GM21381 (cell line): Measurements from ENCODE around the gene IGF1R.

Experiments
- ATAC-seq: cut with Tn5 transposase; IDR thresholded peaks from one replicate; pipeline ENCODE4 v1.9.1; 2021; ENCODE audit warnings: mild to moderate bottlenecking, moderate library complexity; ENCODE audit not compliant: unreplicated experiment

The IGF1R gene

DNA sequence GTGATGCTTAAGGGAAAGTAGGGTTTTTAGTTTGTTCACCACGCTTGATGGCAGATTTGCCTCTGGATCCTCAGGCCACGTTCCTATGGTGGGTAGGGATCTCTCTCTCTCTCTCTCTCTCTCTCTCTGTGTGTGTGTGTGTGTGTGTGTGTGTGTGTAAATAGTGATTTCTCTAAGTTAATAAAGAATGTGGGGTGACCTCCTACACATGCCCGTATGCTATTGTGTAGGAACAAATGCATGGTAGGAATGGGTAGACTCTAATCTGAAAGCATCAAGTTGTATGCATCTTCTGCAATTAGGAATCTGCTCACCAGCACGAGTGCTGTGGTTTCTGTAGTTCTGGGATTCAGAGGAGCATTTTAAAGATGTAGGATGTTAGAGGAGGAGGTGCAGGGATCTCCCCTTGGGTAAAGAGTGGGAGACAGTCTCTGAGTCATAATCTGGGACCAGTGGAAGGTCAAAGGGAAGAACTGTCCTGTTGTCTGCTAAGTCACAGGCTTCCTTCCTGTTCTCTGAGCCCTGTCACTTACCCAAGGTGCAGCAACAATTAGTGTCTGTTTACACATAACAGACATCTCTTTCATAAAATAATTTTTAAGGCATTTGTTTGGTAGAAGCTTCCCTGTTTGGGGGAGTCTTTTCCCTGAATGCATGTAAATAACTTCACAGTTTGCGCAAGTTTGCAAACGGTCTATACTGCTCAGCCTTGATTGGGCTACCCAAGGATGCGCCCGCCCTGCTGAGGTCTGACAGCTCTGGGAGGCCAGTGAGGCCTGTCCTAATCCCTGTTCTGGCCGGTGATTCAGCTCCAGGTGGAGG, 139.8 kb downstream of the IGF1R start:
- no peak for ATAC-seq

DNA sequence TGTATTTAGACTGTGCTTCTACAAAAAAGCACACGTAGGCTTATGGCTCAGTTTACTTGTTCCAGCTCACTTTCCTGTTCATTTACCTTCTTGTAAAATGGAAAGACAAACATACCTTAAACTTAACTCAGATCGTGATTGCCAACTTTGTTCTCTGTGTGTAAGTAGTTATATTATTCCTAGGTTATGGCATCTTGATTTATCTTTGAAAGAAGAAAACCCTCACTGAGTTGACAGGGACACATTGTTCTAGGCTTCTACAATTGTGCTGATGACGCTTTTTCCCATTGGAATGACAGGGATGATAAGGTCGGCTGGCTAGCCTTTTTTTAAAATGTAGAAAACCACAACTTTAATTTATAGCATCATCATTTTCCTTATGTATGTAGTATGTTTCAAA, 140.7 kb downstream of the IGF1R start:
- no peak for ATAC-seq

DNA sequence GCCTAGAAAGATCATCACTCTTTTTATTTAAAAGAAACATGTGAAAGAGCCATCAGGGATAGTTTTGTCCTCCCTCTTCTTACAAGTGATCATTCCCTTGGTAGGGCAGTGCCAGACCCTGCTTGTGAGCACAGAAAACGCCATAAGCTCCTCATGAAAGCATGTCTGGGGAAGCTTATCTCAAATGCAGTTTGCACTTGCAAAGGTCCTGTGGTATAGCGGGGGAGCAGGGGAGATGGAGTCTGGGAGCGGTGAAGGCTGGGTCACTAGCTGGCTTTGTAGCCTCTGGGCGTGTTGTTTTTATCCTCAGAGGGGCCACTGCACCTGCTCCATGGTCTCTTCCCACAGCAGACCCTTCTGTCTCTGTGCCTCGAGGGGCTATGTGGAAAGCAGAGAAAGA, 141.9 kb downstream of the IGF1R start:
- no peak for ATAC-seq

DNA sequence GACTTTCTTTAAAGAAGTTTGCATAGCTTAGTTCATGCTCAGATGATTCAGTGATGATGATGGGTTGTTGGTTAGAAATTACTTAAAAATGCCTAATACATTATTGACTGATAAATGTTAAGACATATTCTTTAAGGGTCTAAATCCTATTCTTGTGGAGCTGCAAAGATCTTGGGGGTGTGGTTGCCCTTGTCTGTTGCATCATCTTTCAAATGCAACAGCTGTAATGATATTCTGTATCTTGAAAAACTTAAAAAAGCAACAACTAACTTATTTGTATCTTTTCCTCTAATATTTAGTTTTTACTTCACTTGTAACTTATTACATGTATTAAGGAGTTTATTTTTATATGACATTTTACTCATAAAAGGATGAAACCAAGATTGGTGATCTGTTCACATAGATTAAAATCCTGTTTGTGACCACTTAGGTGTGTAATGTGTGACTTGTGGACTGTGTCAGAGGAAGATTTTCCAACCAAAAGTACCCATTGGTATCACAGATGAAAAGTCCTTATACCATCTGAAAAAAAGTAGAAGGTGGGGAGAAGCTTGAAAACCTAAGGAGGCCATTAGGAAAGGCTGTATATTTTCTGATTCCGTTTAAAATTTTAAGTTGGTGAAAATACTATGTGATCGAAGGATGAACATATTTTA, 142.8 kb downstream of the IGF1R start:
- no peak for ATAC-seq

DNA sequence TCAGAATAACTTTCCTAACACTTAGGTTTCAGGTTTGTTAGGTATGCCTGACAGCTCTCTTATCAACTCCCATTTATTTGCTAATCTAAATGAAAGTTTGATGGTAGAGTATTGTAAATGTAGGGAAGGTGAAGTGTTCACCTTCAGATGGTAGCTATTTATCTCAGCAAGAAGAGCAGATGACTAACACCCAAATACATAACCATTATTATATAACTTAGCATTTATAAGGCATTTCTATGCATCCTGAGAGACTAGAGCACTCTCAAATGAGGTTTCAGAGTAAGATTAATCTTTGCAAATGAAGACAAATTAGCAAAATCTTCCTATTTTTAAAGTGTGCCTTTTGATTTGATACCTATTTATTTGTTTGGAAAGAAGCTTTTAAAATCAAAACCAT, 143.8 kb downstream of the IGF1R start:
- no peak for ATAC-seq

DNA sequence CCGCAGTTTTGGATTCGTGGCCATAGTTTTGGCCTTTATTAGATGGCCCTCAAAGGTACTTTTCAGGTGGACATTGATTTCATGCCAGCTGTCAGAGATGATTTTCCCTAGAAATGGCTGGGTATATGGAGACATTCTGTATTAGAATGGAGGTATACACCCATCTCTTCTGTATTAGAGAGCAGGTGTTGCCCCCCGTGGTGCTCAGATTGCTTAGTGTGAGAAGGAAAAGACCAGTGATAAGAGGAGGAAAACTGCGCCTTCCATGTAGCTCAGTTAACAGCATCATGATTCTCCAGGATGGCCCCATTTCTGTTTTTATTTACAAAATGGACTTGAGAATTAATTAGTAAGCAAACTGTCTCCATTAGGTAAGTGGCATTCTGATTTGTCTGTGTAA, 145.9 kb downstream of the IGF1R start:
- ATAC-seq: no peak

DNA sequence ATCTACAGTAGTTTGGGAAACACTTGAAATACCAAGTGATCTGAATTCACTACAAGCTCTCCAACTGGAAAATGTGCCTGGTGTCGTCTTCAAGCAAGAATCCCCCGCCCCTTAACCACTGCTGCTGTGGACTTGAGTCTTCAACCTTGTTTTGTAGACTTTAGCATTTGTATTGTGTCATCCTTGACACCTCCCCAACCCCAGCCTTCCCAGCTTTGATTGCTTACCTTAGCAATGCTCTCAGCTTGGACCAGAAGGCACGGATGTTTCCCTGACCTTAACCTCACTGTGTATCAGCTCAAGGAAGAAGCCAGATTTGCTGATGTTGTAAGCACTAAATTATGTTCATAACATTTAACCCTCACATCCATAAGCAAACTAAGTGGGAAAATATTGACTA, 146.4 kb downstream of the IGF1R start:
- ATAC-seq: no peak

DNA sequence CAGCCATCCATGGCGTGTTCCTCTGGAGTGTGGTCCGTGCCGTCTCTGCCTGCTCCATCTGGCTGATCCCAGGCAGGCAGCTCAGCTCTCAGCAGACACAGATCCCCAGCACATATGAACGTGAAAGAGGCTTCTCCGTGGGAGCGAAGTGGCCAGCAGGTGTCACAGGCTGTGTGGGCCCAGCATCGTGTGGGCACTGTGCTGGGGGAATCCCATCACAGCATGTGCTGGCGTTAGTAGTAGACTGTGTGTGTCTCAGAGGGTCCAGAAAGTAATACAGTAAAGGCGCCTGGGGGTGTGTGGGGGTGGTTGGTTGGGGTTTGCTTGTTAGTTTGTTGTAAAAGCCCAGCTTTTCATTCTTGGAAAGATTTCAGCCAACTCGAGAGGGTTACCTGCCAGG, 147.6 kb downstream of the IGF1R start:
- no peak for ATAC-seq

DNA sequence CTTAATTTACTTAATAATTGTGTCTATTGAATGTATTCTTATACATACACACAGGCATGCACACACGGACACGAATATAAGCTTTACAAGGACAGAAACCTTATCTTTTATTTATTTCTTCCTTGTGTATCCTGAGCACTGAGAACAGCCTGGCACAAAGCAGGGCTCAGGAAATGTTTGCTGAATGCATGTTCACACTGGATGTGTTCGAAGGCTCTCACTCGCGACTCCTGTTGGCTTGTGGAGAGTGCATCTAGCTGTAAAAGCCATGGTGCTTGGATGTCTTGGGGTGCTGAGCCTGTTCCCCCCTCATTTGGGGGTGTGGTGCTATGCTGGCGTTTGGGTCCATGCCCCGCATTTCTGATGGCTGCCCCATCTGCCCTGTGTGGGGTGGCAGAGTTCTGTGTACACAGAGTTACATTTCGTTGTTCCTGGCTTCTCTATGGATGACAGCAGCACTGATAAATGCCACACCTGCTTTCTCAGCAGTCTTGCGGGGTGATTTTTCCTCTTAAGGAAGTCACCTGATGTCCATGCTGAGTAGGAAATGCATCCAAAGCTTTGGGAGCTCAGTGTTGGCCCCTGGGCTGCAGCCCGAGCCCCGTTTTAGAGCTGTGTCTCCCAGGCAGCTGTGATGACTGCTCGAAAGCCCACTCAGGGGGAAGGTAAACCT, 148.5 kb downstream of the IGF1R start:
- no peak for ATAC-seq

DNA sequence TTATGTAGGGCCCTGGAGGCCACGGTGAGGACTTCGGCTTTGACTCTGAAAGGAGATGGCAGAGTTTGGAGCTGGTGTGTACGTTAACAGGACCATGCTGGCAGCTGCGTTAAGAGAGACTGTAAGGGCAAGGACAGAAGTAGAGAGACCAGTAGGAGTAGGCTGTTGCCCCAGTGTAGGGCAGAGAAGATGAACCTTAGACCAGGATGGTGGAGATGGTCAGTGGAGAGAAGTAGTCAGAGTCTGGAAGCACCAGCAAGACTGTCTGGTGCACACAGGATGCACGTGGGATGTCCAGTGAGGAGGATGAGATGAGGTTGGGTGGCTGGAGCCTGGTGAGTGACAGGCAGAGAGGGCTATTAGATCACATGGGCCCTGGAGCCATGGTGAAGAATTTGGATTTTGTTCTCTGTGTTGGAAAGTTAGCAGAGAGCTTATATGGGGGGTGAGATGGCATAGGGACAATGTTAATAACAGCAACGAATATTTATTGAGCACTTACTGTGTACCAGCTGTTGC, 150.1 kb downstream of the IGF1R start:
- ATAC-seq: no peak

DNA sequence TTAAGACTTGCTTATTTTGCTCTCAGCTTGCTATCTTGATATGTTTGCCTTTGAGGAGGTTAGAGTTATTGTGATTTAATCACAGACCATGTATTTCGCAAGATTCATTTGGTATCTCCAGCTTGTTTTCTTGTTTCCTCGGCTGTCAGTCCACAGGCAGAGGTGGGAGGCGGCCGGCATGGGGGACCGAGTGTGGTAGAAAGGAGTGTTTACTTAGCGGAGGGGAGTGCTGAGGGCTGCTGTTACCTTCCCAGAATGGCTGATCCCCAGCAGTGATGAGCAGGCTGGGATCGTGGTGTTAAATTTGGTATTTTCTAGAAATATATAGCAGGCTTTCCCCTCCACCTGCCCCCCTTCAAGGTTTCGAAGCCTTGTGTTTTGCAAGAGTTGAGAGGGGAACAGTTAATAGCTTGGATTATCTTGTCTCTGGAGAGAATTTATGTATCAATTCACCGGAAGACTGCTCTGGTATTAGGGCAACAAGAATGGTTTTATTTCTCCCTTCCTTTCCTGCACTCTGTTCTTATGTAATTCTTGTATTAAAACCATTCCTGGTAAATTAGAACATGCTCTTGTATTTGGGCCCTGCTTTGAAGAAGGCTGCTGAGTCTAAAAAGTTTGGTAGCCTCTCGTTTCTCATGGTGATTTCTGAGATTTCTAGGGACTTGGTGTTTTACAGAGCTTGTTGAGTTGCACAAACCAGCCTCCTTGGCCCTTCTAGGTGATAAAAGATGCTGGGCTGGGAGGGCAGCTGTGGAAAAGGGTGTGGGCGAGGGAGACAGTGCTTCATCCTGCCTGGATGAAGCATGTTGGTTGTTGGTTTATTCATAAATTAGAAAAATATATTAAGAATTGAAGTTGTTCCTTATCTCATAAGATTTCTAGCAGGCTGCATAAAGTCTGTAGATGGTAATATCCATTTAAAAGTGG, 151.4 kb downstream of the IGF1R start:
- no peak for ATAC-seq

DNA sequence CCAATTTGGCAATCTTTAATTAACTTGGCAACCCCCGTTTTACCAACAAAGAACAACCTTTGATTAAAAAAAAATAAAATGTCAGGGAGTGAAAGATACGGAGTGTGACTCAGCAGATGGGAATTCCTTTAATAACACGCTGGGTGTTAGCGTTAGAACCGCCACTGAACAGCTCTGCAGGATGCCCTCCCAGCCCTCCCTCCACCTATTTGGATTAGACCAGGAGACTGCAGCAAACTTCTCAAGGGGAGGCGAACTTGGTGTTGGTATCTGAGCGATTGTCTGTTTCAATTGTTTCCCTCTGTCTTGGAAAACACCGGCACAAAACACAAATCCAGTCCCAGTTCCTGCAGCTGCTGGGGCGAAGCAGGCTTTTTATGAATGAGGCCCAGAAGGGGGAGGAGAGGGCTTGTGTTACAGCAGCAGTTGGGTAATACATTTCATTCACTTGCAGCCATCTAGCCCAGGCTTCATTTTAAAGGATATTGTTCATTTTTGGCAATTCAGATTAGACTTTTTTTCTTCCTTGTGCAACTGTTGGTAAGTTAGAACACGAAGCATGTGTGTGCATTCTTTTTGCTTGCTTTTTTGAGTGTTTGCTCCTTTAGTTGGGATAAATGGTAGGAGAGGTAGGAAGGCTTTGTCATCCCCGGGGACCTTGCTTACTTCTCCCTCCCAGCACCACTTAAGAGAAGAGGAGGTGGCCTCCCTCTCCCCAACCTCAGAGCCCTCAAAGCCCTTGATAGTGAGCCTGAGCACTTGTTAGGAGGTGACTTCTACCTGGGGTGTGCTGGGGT, 152.3 kb downstream of the IGF1R start:
- ATAC-seq: no peak

DNA sequence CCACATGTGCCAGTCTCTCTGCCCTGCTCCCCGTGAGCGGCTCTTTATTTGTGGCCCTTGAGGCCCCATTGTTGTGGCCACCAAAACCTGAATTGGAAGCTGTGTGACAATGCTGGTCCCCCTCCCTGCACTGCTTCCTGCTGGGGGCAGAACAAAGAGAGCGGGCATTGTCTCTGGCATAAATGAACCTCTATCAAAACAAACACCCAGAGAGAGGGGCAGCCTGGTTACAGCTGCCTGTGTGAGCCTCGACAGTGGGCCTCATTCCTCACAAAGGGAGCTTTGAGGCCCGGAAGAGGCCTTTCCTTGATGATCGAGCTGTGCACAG, 152.9 kb downstream of the IGF1R start:
- no peak for ATAC-seq

DNA sequence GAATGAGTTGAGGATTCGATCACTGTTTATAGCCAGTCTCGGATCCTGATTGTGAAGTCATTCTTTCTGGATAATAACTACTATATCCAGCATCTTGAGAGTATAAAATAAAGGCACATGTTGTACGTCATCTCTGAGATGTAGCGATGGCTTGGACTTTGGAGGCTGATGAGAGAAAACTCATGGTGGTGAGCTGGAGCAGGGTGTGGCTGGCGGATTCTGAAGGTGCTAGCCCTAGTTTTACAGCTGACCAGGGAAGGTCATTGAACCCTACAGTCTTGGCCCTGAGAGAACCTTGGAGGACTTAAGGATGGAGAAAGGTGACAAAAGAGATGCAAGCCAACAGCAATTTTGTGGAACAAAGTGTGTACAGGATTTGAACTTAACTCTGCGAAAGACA, 153.8 kb downstream of the IGF1R start:
- ATAC-seq: no peak

DNA sequence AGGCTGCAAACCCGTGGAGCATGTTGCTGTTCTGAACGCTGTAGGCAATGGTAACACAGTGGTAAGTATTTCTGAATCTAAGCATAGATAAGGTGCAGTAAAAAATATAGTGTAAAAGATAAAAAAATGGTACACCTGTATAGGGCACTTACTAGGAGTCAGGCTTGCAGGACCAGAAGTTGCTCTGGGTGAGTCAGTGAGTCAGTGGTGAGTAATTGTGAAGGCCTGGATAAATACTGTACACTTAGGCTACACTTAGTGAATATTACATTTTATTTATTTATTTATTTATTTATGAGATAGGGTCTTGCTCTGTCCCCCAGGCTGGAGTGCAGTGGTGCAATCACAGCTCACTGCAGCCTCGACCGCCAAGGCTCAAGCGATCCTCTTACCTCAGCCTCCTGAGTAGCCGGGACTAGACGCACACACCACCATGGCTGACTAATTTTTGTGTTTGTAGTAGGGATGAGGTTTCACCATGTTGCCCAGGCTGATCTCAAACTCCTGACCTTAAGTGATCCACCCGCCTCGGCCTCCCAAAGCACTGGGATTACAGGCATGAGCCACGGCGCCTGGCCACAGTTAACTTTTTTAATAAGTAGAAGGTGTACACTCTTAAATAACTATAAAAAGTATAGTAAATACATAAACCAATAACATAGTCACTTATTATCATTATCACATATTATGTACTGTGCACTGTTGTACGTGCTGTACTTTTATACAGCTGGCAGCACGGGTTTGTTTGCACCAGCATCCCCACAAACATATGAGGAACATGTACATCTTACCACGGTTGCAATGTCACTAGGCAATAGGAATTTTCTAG, 155.1 kb downstream of the IGF1R start:
- no peak for ATAC-seq

DNA sequence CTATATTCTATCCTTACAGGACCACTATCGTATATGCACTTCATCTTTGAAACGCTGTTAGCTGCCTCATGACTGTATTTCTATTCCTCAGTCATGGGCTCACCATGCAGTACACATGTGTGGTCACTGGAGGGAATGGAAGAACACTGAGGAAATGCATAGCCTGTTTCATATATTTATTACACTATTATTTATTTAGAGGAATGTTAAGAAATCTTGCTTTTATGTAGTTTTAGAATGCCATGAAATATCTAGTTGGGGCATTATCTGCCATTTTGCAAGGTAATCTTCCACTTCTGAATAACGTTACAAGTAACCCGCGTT, 155.7 kb downstream of the IGF1R start:
- ATAC-seq: no peak

DNA sequence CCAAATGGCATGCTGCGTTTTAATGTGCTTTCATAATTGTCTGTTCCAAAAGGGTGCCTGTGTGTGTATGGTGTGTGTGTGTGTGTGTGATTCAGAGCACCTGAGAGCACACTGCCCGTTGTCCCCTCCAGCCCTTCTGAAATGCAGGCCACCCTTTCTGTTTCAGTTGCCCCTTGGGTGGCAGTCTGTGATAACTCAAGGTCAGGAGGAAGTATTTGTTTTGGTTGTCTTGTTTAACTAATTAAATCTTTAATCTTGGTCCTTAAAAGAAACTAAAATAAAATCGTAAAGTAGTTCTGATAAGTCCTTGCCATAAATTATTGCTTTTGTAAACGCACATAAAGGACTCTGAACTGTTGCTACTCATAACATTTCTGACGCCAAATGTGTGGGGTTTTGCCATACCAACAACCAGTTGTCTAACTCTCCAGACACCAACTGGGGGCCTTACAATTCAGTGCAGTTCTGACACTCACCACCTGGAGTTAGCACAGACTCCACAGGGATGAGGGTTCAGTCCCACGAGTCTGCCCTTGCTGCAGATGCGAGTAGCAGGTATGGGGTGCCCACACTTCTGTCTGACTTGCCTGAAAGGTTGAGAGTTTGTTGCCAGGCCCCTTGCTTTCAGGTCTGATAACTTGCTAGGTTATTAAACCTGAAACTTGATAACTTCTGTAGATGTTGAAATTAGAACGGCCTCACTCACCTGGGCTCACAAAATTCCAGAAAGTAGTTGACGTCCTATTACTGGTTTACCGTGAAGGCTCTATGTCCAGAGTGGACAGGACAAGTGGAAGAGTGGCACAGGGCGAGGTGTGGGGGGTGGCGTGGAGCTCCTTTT, 157.3 kb downstream of the IGF1R start:
- ATAC-seq: no peak

DNA sequence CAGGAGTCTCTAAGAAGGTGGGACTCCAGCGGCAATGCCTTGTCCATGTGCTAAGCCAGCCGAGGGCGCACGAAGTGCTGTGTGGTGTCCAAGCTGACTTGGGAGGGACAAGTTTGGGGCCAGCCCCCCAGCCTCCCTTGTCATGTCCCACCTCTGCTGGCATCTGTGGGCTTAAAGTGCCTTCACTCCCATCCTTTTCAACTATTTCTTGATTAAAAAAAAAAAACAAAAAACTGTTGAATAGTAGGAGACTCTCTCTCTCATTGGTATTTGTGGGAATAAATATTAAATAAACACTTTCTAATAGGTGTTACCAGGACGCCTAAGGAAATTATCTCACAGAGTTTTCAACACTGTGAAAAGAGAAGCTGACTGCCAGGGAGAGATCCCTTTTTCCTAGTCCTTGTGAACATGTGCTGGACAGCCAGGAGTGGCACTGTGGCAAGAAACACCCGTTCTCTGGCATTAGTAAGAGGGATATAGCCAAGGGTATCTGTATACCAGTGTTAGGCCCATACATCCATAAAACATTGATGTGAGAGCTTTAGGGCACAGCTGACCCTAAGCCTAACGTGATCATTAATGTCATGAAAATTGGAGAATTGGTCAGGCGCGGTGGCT, 158.0 kb downstream of the IGF1R start:
- ATAC-seq: no peak
